HG03521 (cell line): ENCODE data around the gene SLC16A4.

Experiments
- ATAC-seq: cut with Tn5 transposase; IDR thresholded peaks from one replicate; pipeline ENCODE4 v1.9.1; 2021; ENCODE audit warnings: mild to moderate bottlenecking, moderate library complexity; ENCODE audit not compliant: unreplicated experiment

SLC16A4 gene

GRCh38 chr1:110361856-110362255 lies 29.0 kb downstream of the SLC16A4 start:
- no peak for ATAC-seq

DNA sequence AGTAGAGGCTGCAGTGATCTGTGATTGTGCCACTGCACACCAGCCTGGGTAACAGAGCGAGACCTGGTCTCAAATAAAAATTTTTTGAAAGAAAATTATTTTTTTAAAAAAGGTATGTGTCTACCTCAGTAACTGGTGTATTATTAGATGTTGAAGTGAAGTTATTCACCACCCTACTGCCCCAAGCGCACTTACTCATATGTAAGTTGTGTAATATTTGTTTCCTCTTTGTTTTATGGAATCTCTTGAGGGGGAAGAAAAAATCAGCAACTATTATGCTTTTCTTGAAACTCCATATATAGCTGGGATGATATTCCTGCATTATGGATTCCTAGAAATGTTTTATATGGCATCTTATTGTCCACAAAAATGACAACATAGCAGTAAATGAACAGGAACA lies 30.4 kb downstream of the SLC16A4 start:
- no peak for ATAC-seq

- ATAC-seq = no peak
These were observed 34.4 kb downstream of the SLC16A4 start for GRCh38 chr1:110356379-110356778.

- no peak for ATAC-seq
These were observed 35.5 kb downstream of the SLC16A4 start for GRCh38 chr1:110355321-110355720.

GRCh38 chr1:110350360-110350759 lies 40.5 kb downstream of the SLC16A4 start:
- ATAC-seq = no peak

DNA sequence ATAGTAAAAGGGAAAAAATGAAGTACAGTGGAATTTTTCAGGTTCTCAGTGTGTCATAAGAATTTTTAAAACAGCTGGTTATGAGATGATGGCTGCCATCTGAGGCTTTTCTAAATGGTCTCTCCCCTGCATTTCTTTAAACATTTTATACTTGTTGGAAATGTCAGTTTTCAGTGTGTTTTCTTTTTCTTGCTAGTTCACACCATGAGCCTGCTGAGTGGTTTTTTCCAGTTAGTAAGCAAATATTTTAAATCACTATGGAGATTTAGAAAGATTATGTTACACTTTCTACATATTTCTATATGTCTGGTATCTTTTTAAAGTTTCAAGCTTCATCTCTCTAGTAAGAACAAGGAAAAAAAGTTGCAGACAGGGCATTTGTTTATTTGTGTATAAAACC lies 42.1 kb downstream of the SLC16A4 start:
- no peak for ATAC-seq

GRCh38 chr1:110348050-110348449 lies 42.8 kb downstream of the SLC16A4 start:
- no peak for ATAC-seq

DNA sequence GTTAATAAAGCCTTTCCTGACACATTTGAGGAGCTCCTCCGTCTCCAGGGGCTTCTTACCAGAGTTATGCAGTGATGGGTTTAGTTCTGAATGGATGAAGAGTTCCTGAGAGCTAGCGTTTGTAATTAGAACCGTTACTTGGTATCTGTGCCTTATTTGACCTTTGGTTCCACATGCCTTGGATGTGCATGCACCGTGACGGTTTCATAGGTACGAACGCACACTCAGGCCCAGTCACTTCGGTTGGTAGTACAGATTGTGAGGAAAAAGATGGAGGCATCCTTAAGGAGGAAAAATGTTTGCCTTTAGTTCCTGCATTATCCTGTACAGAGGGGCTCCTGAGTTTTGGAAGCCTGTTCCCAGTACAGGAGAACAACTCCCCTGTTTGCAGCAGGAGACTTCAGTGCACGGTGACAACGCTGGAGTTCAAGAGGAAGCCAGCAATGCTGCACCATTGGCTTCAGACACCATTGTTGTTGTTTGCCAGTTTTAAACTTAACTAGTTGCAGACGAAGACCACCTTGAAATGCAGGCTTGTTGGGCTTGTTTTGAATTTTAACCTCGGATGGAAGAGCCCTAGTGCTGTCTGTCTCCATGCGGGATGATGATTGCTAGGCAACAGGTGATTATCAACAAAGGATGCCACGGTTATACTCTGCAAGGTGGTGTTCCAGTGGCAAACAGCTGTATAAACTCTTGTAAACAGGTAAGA lies 43.5 kb downstream of the SLC16A4 start:
- no peak for ATAC-seq

DNA sequence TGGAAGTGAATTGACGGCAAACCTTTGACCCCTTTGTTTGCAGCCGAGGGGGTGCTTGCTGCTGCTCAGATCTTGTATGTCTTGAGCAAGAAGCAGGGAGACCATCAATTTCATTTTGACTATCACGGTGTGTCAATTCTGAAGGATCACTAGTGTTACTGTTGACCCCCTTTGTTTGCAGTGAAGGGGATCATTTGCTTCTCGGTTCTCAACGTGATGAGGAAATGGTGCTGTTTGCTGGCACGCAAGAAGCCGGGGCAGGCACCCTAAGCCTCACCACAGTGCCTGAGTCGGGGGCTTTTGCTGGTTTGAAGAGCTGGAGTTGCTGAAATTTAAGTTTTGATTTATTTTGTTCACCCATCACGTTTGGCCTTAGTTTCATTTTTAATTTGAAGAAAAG lies 44.1 kb downstream of the SLC16A4 start:
- no peak for ATAC-seq

DNA sequence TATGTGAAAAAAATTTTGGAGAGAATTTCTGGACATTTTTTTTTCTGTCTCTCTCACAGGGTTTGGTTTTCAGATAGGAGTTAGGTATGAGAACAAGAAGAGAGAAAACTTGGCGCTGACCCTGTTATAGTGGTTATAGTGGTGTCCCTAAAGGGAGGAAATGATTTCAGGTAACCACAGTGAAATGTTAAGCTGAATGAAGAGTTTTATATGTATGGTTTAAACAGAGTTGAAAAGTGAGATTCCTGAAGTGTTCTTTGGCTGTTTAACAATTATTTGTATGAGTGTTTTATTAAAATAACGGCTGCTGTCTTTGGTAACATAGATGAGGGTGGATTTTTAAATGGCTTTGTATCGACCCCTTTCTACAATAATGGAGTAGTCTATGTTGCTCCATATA lies 45.3 kb downstream of the SLC16A4 start:
- no peak for ATAC-seq

DNA sequence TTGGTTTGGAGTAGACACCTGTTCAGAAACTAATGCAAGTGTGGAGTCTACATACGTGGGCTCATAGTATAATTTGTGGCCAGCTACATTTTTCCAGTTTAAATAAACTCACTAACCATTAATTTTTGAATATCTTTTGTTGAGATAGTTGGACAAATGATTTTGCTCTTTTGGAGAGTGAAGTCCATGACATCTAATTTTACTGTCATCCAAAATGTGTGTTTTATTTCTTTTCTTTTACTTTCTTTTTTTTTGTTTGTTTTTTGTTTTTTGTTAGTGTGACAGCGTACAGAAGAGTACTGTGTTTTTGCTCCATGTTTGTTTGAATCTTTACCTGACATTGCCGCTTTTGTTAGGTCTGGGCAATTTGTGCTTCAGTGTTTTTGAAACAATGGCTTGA lies 46.7 kb downstream of the SLC16A4 start:
- no peak for ATAC-seq

DNA sequence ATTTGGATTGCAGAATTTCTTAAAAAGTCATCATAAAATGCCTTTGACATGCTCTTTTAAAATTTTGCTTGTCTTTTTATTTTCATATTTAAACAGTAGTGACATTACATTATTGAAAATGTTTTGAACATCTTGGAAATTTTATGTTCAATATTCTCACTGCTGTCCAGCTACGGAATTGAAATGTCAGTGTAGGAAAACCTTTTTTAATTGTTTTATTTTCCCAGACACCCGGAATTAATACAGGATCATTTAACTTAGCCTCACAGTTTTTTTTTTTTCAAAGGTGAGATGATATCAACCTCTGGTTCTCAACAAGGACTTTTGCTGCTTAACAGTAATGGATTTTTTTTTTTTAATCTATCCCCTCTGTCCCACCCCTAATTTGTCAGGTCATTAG lies 47.6 kb downstream of the SLC16A4 start:
- ATAC-seq = no peak

DNA sequence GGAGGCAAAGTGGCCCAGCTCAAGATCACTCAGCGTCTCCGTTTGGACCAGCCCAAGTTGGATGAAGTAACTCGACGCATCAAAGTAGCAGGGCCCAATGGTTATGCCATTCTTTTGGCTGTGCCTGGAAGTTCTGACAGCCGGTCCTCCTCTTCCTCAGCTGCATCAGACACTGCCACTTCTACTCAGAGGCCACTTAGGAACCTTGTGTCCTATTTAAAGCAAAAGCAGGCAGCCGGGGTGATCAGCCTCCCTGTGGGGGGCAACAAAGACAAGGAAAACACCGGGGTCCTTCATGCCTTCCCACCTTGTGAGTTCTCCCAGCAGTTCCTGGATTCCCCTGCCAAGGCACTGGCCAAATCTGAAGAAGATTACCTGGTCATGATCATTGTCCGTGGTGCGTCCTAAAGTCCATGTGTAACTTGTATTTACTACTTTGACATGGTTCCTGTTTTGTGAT lies 48.9 kb downstream of the SLC16A4 start:
- no peak for ATAC-seq

GRCh38 chr1:110341146-110341871 lies 49.5 kb downstream of the SLC16A4 start:
- no peak for ATAC-seq

- no peak for ATAC-seq
These were observed 50.7 kb downstream of the SLC16A4 start for GRCh38 chr1:110340207-110340468.

DNA sequence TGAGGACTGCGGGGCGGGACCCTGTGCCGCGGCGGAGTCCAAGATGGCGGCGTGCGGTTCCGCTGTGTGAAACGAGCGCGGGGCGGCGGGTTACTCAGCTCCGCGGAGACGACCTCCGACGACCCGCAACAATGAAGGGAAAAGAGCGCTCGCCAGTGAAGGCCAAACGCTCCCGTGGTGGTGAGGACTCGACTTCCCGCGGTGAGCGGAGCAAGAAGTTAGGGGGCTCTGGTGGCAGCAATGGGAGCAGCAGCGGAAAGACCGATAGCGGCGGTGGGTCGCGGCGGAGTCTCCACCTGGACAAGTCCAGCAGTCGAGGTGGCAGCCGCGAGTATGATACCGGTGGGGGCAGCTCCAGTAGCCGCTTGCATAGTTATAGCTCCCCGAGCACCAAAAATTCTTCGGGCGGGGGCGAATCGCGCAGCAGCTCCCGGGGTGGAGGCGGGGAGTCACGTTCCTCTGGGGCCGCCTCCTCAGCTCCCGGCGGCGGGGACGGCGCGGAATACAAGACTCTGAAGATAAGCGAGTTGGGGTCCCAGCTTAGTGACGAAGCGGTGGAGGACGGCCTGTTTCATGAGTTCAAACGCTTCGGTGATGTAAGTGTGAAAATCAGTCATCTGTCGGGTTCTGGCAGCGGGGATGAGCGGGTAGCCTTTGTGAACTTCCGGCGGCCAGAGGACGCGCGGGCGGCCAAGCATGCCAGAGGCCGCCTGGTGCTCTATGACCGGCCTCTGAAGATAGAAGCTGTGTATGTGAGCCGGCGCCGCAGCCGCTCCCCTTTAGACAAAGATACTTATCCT lies 51.2 kb downstream of the SLC16A4 start:
- no peak for ATAC-seq

DNA sequence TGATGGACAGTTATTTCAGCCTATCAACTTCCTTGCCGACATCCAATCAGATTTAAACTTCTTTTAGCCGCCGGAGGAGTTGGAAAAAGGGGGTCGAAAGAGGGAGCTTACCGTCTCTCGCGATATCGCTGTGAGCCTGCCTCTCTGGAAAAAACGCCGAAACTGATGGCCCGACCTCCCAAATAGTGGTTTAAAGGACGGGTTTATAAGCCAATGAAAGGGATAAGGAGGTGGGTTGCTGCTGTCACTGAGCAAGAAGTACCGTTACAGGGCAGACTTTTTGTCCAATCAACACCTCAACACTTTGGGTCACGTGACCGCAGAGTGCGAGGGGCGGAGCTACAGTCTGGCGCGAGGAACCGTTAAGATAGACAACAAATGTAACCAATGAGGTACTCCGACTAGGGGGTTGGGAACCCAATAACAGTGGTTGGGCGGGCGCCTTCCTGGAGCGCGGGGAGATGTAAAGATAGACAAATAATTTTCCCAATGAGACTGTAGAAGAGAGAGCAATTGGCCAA lies 51.9 kb downstream of the SLC16A4 start, which contains the start of gene RBM15:
Gene RBM15, plus strand, starts transcription at position 492 of the 521 bp plus-strand sequence. Its CDS starts 29 bp downstream, at position 521.
- peak; percentile 61 for ATAC-seq

DNA sequence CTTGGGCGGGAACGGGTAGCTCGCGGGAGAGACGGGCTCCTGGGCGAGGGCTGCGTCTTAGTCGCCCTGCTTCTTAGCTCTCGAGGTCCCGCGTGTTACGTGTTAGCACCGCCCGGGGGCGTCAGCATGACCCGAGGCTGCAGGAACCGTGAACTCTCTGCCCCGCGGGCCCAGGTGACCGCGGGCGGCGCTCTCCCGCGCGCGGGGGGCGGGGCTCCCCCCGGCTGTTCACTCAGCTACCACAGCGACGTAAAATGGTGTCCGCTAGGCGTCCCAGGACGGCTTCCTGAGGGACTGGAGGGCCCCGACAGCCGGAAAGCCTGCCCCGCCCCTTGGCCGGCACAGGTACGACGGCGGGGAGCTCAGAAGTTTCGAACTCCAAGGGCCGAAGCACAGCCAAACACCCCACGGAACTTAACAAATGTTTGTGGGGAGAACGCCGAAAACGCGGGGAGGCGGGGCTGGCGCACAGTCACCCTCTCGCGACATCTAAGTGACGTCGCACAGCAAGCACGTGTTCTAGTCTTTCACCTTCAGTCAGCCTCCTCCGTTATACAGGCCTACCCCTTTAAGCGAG lies 52.4 kb downstream of the SLC16A4 start:
- peak; percentile 61 for ATAC-seq

DNA sequence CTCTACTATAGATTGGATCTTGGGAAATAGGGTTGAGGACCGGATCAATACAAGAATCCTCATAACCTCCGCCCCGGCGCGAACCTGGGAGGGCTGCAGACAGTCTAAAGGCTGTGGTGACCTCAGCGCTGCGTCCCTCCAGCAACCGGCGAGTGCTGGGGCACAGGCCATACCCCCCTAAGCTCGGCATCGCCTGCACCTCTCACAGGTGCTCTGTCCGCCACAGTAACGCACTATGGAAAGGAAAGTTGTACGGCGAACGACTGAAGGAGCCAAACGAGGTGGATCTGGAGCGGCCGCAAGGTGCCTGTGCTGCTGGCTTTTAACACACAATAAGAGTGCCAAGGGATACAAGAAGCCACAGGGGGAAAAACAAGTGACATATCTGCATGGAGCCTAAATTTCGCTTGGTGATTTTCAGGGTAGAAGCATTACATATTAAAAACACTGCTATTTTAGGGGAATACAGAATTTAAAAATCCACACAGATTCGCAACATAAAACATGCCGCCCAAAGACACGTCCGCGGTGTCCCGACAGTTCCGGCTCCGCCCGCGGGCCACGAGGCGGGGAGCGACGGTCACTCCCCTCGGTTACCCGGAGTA lies 53.0 kb downstream of the SLC16A4 start:
- no peak for ATAC-seq

- ATAC-seq = no peak
These were observed 54.4 kb downstream of the SLC16A4 start for GRCh38 chr1:110336300-110337039.
